AG10803 (cell line): ENCODE data around the gene TMF1.

Experiments used
- DNase-seq: peaks from one replicate; pipeline ENCODE4 v3.0.0; 2010; ENCODE audit warnings: low read depth
- H3K4me3 ChIP-seq: 2 replicates; pipeline ENCODE4 v1.5.1; 2011; ENCODE audit warnings: mild to moderate bottlenecking, low read length, control low read depth
- TF ChIP-seq, protein P1 (sequence below): conservative IDR thresholded peaks from 2 replicates; pipeline ENCODE4 v1.5.1; 2011; ENCODE audit warnings: mild to moderate bottlenecking, low read length, control low read depth, inconsistent platforms

The TMF1 gene

DNA sequence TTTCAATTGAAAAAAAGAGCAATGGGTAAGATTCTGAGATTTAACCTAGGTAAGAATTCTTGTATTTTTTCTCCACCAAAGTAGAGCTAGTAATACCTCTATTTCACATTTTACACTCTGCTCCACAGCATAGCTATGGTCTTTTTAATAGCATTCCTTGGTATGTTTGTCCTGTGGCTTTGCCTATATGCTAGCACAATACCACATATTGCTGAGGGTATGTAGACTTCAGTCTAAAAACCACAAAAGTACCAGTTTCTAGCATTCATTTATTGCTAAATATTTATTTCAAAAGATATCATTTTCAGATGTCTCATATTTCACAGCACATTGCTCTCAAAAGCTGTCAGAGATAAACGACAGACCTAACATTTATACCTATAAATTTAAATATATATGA lies 20.5 kb downstream of the TMF1 start:
- no peak for DNase-seq
- TF ChIP-seq, protein P1, sequence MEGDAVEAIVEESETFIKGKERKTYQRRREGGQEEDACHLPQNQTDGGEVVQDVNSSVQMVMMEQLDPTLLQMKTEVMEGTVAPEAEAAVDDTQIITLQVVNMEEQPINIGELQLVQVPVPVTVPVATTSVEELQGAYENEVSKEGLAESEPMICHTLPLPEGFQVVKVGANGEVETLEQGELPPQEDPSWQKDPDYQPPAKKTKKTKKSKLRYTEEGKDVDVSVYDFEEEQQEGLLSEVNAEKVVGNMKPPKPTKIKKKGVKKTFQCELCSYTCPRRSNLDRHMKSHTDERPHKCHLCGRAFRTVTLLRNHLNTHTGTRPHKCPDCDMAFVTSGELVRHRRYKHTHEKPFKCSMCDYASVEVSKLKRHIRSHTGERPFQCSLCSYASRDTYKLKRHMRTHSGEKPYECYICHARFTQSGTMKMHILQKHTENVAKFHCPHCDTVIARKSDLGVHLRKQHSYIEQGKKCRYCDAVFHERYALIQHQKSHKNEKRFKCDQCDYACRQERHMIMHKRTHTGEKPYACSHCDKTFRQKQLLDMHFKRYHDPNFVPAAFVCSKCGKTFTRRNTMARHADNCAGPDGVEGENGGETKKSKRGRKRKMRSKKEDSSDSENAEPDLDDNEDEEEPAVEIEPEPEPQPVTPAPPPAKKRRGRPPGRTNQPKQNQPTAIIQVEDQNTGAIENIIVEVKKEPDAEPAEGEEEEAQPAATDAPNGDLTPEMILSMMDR = no peak
- H3K4me3 ChIP-seq = no peak overlapping the region

DNA sequence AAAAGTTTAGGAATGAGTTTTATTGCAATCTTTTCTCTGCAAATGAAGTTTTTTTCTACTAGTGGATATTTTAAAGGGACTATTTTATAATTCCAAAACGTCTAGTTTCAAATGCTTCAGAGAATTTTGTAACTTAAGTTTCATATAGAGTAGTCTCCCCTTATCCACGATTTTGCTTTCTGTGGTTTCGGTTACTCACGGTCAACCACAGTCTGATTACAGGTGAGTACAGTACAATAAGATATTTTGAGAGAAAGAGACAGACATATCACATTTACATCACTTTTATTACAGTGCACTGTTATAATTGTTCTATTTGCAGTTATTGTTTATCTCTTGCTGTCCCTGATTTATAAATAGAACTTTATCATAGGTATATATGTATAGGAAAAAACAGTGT lies 31.3 kb downstream of the TMF1 start:
- no peak overlapping the region for H3K4me3 ChIP-seq
- no peak for DNase-seq
- TF ChIP-seq, protein P1 = no peak

DNA sequence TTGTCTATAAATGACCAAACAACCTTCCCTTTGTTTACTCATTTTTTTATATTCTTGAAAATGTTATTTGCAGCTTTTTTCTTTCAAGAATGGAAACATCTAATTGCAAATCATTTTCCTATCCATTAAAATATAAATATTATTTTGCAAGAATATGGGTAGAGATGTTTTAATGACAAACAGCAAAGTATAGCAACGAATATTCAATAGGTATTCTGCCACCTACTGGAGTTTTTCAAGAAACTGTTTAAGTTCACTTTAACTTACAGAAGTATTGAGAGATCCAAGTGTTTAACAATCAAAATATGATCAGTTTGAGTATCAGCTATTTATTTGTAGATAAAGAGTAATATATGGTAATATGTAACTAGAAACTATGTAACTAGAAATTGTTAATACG lies 31.7 kb downstream of the TMF1 start:
- H3K4me3 ChIP-seq = no peak overlapping the region
- no peak for DNase-seq
- TF ChIP-seq, protein P1 = peak; percentile 40

GRCh38 chr3:69016901-69017300 lies 35.2 kb downstream of the TMF1 start:
- TF ChIP-seq, protein P1 = no peak
- no peak overlapping the region for H3K4me3 ChIP-seq
- DNase-seq = no peak

- TF ChIP-seq, protein P1 = no peak
Observed at GRCh38 chr3:69016102-69016501, 36.0 kb downstream of the TMF1 start.

DNA sequence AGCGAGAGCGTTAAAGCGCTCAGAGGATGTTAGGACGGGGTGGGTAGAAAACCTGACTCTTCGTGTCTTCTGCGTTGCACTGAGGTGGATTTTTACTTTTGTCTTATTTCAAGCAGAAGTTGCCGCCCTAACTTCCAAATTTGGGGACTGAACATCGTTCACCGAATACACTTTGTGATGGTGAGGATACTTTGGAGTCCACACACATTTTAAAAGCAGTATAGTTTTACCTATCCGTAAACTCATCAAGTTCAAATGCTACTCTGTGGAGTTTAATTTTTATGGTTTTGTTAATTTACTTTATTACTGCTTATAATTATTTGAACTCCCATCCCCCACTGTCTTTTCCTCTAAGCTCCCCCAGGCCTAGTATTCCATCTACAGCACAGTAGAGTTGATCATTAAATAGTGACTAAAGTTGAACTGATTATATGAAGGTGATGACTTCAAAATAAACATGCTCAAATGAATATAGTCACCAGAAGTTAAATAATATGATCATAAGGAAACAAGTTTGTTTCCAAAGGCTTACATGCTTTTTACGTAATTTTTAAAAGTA lies 38.0 kb downstream of the TMF1 start:
- DNase-seq = no peak
- peak overlapping the region; percentile 78 for H3K4me3 ChIP-seq
- TF ChIP-seq, protein P1 = no peak

More at GRCh38 chr3:69016102-69016501, 36.0 kb downstream of the TMF1 start:
- no peak for DNase-seq
- no peak overlapping the region for H3K4me3 ChIP-seq

GRCh38 chr3:69013253-69014021 lies 38.7 kb downstream of the TMF1 start, which contains the start of gene EOGT:
Gene EOGT, minus strand, starts transcription at chr3:69013684. Its CDS starts 3,838 bp downstream, at chr3:69009846.
- TF ChIP-seq, protein P1 = peak; percentile 53
- DNase-seq = peak; percentile 86
- peak within 1 kb of the TSS; percentile 78 for H3K4me3 ChIP-seq
